Measurements from ENCODE around the gene RAB40C.

- TF ChIP-seq YY1 (IDR thresholded peaks at IDR 0.05) = no peak
- no peak for TF ChIP-seq CTCF (IDR thresholded peaks at IDR 0.05; ENCODE audit: low read depth, low read length, missing input control)
- TF ChIP-seq EGR1 (IDR thresholded peaks at IDR 0.05; ENCODE audit: low read depth in 2 of 2) = no peak
- TF ChIP-seq ZBTB33 (IDR thresholded peaks at IDR 0.05) = no peak
- no peak for TF ChIP-seq TAF1 (conservative IDR thresholded peaks at IDR 0.05)
- TF ChIP-seq RAD21 (IDR thresholded peaks at IDR 0.05) = no peak
- no peak for TF ChIP-seq MAX (IDR thresholded peaks at IDR 0.05)
- no peak for TF ChIP-seq REST (IDR thresholded peaks at IDR 0.05)
- TF ChIP-seq GABPA (IDR thresholded peaks at IDR 0.05 in 1 of 2, conservative IDR thresholded peaks at IDR 0.05 in 1 of 2) = no peak
- no peak for TF ChIP-seq ATF3 (IDR thresholded peaks at IDR 0.05)
- no peak for TF ChIP-seq JUND (IDR thresholded peaks at IDR 0.05)
- TF ChIP-seq SP1 (IDR thresholded peaks at IDR 0.05) = no peak
- no peak for TF ChIP-seq HNF4A (conservative IDR thresholded peaks at IDR 0.05)
- no peak for TF ChIP-seq HNF4G (IDR thresholded peaks at IDR 0.05)
These were observed 16.8 kb upstream of the RAB40C start for GRCh38 chr16:572865-573650.

All from liver (tissue), 3 donors.